Measurements from ENCODE around the gene RASAL2. TPM values are rescaled to one million over a fixed set of nuclear protein-coding genes. Genes with fewer than 3 reads are reported as not detected.

Gene RASAL2
- total and polyA plus RNA-seq, 2 experiments from 2014 or later = 16.0 to 42.2 TPM

DNA sequence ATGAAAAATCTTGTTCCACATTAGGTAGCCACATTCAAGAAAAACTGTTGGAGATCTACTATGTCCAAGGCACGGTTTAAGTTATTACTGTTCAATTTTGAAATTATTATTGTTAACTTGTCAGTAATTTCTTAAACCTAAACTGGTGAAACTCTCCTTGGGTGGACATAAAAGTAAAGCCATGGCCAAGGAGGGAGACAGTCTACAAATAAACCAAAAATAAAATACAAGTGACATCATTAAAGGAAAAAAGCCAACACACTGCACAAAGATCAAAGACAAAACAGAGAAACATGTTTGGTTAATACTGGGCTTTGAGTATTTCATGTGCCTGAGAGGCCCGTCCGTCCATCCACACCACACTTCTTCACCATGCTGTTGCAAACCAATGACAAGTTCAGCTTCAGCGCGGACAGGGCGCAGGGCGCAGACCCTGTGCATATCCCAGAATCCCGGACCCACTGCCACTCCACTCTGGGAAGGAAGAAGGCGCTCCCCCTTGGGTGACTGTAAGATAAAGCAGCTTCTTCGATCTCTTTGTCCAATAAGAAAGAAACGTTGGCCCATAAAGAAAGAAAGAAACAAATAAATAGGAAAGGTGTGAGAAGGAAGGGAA is 918 bp upstream of the RASAL2 start:
- DNase-seq (ENCODE audit: low spot score) (no peak), ATAC-seq (peak; percentile 40)
- Histone ChIP-seq H3K4me3 (peak overlapping the region; percentile 87), H3F3A (replicated peaks; ENCODE audit: low read depth) (0 out of 2 replicates have a peak, but pooled peaks cover 3% of the 10 kb centered on the region), H3K9me2 (ENCODE audit: insufficient read depth) (no peaks in the 10 kb centered on the region), H3K36me3 (ENCODE audit: insufficient read depth) (no peaks in the 10 kb centered on the region), H4K20me1 (replicated peaks; ENCODE audit: insufficient read depth) (peaks cover 24% of the 10 kb centered on the region), H3K4me2 (peak overlapping the region; percentile 77), H3K27me3 (ENCODE audit: insufficient read depth) (no peaks in the 10 kb centered on the region), H2AFZ (peak overlapping the region; percentile 49), H3K4me1 (ENCODE audit: insufficient read depth) (peaks cover 39% of the 10 kb centered on the region), H3K27ac (ENCODE audit: low read depth) (peak overlapping the region; percentile 73), H3K79me2 (replicated peaks; ENCODE audit: insufficient read depth) (peaks cover 40% of the 10 kb centered on the region)
- Mint-ChIP-seq H3K9me3 (no peaks in the 10 kb centered on the region), H3K27me3 (ENCODE audit: insufficient read depth, low read depth, poor library complexity) (peaks cover 4% of the 10 kb centered on the region), H3K4me3 (peak overlapping the region; percentile 93), H3K27ac (peak overlapping the region; percentile 93), H3K36me3 (ENCODE audit: low read depth) (no peaks in the 10 kb centered on the region), H3K4me1 (peaks cover 37% of the 10 kb centered on the region)
- TF ChIP-seq, protein P1, sequence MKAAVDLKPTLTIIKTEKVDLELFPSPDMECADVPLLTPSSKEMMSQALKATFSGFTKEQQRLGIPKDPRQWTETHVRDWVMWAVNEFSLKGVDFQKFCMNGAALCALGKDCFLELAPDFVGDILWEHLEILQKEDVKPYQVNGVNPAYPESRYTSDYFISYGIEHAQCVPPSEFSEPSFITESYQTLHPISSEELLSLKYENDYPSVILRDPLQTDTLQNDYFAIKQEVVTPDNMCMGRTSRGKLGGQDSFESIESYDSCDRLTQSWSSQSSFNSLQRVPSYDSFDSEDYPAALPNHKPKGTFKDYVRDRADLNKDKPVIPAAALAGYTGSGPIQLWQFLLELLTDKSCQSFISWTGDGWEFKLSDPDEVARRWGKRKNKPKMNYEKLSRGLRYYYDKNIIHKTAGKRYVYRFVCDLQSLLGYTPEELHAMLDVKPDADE (IDR thresholded peaks at IDR 0.05) = no peak
- no peak for TF ChIP-seq JUNB (IDR thresholded peaks at IDR 0.05; ENCODE audit: unreplicated experiment)
- TF ChIP-seq, protein P2, sequence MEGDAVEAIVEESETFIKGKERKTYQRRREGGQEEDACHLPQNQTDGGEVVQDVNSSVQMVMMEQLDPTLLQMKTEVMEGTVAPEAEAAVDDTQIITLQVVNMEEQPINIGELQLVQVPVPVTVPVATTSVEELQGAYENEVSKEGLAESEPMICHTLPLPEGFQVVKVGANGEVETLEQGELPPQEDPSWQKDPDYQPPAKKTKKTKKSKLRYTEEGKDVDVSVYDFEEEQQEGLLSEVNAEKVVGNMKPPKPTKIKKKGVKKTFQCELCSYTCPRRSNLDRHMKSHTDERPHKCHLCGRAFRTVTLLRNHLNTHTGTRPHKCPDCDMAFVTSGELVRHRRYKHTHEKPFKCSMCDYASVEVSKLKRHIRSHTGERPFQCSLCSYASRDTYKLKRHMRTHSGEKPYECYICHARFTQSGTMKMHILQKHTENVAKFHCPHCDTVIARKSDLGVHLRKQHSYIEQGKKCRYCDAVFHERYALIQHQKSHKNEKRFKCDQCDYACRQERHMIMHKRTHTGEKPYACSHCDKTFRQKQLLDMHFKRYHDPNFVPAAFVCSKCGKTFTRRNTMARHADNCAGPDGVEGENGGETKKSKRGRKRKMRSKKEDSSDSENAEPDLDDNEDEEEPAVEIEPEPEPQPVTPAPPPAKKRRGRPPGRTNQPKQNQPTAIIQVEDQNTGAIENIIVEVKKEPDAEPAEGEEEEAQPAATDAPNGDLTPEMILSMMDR (conservative IDR thresholded peaks at IDR 0.05; ENCODE audit: low read depth in 2 of 2) = no peak
- TF ChIP-seq POLR2AphosphoS5 (IDR thresholded peaks at IDR 0.05; ENCODE audit: low read depth) = no peak
- no peak for TF ChIP-seq CREB1 (CRISPR knock-in tag; IDR thresholded peaks at IDR 0.05; ENCODE audit: low read depth)
- TF ChIP-seq, protein P3, sequence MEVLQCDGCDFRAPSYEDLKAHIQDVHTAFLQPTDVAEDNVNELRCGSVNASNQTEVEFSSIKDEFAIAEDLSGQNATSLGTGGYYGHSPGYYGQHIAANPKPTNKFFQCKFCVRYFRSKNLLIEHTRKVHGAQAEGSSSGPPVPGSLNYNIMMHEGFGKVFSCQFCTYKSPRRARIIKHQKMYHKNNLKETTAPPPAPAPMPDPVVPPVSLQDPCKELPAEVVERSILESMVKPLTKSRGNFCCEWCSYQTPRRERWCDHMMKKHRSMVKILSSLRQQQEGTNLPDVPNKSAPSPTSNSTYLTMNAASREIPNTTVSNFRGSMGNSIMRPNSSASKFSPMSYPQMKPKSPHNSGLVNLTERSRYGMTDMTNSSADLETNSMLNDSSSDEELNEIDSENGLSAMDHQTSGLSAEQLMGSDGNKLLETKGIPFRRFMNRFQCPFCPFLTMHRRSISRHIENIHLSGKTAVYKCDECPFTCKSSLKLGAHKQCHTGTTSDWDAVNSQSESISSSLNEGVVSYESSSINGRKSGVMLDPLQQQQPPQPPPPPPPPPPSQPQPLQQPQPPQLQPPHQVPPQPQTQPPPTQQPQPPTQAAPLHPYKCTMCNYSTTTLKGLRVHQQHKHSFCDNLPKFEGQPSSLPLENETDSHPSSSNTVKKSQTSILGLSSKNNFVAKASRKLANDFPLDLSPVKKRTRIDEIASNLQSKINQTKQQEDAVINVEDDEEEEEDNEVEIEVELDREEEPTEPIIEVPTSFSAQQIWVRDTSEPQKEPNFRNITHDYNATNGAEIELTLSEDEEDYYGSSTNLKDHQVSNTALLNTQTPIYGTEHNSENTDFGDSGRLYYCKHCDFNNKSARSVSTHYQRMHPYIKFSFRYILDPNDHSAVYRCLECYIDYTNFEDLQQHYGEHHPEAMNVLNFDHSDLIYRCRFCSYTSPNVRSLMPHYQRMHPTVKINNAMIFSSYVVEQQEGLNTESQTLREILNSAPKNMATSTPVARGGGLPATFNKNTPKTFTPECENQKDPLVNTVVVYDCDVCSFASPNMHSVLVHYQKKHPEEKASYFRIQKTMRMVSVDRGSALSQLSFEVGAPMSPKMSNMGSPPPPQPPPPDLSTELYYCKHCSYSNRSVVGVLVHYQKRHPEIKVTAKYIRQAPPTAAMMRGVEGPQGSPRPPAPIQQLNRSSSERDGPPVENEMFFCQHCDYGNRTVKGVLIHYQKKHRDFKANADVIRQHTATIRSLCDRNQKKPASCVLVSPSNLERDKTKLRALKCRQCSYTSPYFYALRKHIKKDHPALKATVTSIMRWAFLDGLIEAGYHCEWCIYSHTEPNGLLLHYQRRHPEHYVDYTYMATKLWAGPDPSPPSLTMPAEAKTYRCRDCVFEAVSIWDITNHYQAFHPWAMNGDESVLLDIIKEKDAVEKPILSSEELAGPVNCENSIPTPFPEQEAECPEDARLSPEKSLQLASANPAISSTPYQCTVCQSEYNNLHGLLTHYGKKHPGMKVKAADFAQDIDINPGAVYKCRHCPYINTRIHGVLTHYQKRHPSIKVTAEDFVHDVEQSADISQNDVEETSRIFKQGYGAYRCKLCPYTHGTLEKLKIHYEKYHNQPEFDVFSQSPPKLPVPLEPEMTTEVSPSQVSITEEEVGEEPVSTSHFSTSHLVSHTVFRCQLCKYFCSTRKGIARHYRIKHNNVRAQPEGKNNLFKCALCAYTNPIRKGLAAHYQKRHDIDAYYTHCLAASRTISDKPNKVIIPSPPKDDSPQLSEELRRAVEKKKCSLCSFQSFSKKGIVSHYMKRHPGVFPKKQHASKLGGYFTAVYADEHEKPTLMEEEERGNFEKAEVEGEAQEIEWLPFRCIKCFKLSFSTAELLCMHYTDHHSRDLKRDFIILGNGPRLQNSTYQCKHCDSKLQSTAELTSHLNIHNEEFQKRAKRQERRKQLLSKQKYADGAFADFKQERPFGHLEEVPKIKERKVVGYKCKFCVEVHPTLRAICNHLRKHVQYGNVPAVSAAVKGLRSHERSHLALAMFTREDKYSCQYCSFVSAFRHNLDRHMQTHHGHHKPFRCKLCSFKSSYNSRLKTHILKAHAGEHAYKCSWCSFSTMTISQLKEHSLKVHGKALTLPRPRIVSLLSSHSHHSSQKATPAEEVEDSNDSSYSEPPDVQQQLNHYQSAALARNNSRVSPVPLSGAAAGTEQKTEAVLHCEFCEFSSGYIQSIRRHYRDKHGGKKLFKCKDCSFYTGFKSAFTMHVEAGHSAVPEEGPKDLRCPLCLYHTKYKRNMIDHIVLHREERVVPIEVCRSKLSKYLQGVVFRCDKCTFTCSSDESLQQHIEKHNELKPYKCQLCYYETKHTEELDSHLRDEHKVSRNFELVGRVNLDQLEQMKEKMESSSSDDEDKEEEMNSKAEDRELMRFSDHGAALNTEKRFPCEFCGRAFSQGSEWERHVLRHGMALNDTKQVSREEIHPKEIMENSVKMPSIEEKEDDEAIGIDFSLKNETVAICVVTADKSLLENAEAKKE (CRISPR knock-in tag; IDR thresholded peaks at IDR 0.05) = no peak
- TF ChIP-seq, protein P4, sequence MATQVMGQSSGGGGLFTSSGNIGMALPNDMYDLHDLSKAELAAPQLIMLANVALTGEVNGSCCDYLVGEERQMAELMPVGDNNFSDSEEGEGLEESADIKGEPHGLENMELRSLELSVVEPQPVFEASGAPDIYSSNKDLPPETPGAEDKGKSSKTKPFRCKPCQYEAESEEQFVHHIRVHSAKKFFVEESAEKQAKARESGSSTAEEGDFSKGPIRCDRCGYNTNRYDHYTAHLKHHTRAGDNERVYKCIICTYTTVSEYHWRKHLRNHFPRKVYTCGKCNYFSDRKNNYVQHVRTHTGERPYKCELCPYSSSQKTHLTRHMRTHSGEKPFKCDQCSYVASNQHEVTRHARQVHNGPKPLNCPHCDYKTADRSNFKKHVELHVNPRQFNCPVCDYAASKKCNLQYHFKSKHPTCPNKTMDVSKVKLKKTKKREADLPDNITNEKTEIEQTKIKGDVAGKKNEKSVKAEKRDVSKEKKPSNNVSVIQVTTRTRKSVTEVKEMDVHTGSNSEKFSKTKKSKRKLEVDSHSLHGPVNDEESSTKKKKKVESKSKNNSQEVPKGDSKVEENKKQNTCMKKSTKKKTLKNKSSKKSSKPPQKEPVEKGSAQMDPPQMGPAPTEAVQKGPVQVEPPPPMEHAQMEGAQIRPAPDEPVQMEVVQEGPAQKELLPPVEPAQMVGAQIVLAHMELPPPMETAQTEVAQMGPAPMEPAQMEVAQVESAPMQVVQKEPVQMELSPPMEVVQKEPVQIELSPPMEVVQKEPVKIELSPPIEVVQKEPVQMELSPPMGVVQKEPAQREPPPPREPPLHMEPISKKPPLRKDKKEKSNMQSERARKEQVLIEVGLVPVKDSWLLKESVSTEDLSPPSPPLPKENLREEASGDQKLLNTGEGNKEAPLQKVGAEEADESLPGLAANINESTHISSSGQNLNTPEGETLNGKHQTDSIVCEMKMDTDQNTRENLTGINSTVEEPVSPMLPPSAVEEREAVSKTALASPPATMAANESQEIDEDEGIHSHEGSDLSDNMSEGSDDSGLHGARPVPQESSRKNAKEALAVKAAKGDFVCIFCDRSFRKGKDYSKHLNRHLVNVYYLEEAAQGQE (IDR thresholded peaks at IDR 0.05; ENCODE audit: unreplicated experiment) = no peak
- no peak for TF ChIP-seq ZNF331 (CRISPR knock-in tag; IDR thresholded peaks at IDR 0.05; ENCODE audit: low read depth)

Measured in GM23338 (cell line).